NCI-H82 (cell line): ENCODE data around the gene PIWIL4.

Experiments used
- DNase-seq: peaks from one replicate; lab custom pipeline; 2025; lab: John Stamatoyannopoulos, UW

The PIWIL4 gene

GRCh38 chr11:94567181-94567670, at the start of gene PIWIL4:
Gene PIWIL4, plus strand, starts transcription at chr11:94567368. Its CDS starts 151 bp downstream, at chr11:94567519.
- no peak for DNase-seq

DNA sequence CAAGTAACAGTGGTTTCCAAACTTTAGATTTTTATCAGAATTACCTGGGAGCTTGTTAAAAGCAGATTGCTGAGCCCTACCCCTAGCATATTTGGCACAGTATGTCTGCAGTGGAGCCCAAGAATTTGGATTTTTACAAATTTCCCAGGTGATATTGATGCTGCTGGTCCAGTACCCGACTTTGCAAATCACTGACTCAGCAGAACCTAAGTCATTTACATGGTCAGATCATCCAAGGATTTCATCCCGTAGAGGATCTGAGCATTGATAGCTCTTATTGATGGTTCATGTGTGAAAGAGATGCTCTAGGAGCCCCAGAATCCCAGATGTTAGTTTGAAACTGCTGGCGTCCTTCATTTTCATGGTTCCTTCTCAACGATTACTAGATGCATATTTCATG, 48.9 kb upstream of the PIWIL4 start:
- DNase-seq = no peak

DNA sequence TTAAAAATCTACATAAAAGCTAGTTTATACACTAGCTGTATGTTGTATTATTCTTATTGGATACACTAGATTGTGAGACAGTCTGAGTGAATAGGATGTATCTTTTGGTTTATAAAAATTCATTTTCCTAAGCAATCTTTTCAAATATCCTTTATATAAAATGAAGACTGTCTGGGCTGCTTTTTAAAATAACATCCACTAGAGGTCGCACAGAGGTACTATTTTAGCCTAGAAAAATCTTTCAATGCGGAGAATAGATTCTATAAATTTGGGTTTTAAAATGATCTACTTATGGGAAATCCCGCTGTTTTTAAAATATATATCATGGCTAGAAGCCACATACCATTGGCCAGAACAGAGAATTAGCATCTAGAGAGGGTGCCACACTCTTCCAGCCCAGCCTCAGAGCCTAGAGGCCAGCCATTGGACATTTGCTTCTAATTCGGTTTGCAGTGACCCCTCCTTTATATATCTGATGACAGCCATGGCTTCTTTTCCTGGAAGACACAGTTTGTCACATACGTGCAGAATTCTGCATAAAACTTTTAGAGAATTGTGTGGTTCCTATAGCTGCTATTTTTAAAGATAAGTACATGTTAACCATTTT, 47.6 kb upstream of the PIWIL4 start:
- DNase-seq = peak; percentile 42

DNA sequence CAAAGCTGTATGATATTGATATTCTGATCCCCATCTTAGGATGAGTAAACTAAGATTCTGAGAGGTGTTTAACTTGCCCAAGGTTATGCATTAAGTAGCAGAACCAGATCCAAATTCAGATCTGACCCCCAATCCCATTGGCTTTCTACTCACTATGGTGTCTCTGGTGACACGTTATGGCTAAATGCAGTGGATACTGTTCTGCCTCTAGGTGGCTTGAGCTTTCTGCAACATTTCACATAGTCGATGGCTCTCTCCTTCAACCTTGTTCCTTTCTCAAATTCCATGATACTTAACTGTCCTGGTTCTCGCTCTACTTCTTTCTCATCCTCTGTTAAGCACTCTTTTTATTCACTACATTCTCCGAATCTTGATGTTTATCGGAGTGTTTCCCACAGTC, 45.5 kb upstream of the PIWIL4 start:
- DNase-seq = peak; percentile 35

DNA sequence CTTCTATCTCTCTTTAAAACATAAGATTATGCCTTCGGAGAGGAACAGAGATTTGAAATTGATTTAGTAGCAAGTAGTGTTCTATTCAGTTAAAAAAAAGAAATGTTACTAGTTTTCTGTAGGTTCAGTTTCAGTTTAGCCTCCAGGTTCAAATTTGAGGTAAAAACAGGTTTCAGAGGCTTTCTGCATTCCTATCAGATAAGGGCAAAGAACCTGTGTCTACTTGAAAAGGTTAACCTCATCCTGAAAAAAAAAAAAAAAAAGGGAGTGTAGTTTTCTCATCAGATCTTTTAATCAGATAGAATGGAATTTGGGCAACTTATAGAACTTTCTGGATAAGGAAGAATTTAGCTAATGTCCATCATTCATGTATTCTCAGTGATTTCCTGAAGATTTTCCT, 42.8 kb upstream of the PIWIL4 start:
- DNase-seq = no peak

DNA sequence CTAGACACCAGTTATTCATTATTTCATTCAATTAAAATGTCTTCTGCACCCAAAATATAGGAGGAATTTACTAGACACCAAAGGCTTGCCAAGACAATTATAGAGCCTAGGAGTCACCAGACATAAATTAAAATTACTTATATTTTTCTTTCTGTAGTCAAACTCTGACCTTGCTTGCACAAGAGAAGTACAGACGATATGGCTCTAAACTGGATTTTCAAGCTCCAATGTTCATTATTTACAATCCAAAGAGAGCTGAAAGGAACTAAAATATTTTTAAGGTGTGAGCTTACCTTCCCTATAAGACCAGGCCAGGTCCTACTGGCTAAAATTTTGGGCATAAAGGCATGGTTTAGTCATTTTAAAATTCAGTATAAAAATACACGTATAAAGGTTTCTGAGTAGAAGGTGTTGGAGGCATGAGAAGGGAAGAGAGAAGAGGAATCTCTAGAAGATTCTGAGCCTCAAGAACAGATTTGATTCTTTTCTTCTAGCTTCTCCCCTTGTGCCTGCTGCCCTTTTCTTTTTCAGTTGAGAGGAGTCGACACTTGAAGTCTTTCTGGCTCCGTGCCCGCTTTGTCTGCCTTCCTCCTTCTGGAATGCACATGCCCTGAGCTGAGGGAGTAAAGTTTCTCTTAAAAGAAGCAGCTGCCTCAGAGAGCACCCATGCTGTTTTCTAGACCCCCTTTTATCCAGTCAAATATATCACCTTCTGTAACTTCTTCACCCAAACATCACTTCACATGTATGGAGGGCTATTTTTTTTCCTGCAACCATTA, 41.4 kb upstream of the PIWIL4 start:
- peak; percentile 5 for DNase-seq

GRCh38 chr11:94526645-94527438, 40.3 kb upstream of the PIWIL4 start:
- no peak for DNase-seq

DNA sequence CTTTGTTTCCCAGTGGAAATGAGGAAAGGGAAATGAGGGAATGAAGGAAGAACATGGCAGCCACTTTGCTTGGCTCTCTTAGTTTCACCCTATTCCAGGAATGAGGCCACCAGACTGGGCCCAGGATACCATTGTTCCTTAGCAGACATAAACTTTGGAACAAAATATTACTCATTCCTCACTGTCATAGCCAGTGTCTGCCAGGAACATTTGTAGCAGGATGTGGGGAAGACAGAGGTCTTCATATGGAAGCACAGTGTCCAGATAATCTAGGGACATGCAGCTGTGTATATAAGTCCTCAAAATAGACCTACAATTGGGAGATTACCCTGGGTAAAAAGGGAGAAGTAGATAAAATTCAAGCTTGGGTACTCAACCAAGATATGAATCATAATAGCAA, 38.6 kb upstream of the PIWIL4 start:
- DNase-seq = no peak

DNA sequence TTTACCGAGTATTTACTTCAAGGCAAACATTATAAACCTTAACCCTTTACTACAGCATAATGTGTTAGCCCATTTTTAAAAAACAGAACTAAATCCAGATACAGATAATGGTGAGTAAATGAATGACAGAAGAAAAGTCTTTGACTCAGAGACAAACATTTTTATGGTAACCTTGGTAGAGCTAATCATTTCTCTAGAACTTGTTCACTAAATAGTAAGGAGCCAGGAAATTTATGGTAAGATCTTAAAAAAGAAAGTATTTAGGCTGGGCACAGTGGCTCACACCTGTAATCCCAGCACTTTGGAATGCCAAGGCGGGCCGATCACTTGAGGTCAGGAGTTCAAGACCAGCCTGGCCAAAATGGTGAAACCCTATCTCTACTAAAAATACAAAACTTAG, 35.0 kb upstream of the PIWIL4 start:
- DNase-seq = no peak

DNA sequence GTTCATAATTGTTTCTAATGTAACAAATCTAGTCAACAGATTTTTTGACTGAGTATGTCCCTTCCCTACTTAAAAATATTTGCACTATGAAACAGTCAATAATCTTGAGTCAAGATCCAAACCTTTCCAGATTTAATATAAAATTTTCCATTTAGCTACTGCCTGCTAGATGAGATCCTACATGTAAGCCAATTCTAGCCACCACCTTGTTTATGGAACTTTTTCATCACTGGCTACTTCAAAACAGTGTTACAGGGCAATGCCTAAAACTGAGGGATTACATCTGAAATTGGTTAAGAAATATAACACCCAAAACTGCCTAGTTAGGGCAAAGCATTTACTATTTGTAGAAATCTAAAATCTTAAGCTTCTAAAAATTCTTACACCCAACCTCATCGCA, 34.0 kb upstream of the PIWIL4 start:
- no peak for DNase-seq

- DNase-seq = no peak
Measured at GRCh38 chr11:94533696-94534630, 33.2 kb upstream of the PIWIL4 start.

GRCh38 chr11:94536386-94536785, 30.8 kb upstream of the PIWIL4 start:
- no peak for DNase-seq

- no peak for DNase-seq
Measured at GRCh38 chr11:94537031-94537600, 30.1 kb upstream of the PIWIL4 start.

- DNase-seq = no peak
Measured at GRCh38 chr11:94539420-94539819, 27.7 kb upstream of the PIWIL4 start.

DNA sequence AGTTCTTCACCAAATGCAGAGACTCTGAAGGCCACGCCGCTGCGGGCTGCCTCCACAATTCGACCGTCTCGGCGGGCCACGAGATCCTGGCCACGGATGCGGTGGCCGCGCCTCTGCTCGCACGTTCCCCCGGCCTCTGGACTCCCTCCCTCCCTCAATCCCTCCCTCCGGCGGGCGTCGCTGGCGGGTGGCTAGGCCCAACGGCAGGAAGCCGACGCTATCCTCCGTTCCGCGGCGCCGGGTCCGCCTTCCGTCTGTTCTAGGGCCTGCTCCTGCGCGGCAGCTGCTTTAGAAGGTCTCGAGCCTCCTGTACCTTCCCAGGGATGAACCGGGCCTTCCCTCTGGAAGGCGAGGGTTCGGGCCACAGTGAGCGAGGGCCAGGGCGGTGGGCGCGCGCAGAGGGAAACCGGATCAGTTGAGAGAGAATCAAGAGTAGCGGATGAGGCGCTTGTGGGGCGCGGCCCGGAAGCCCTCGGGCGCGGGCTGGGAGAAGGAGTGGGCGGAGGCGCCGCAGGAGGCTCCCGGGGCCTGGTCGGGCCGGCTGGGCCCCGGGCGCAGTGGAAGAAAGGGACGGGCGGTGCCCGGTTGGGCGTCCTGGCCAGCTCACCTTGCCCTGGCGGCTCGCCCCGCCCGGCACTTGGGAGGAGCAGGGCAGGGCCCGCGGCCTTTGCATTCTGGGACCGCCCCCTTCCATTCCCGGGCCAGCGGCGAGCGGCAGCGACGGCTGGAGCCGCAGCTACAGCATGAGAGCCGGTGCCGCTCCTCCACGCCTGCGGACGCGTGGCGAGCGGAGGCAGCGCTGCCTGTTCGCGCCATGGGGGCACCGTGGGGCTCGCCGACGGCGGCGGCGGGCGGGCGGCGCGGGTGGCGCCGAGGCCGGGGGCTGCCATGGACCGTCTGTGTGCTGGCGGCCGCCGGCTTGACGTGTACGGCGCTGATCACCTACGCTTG, 23.2 kb upstream of the PIWIL4 start, which contains the start of gene FUT4:
TSS of gene FUT4 (plus strand) at position 227 of the 951 bp plus-strand sequence. CDS start at position 440, 213 bp downstream.
- peak; percentile 82 for DNase-seq

GRCh38 chr11:94544646-94545263, 22.4 kb upstream of the PIWIL4 start:
- DNase-seq = peak; percentile 43

GRCh38 chr11:94545264-94546161, 21.7 kb upstream of the PIWIL4 start:
- peak; percentile 43 for DNase-seq

GRCh38 chr11:94546162-94546470, 21.1 kb upstream of the PIWIL4 start:
- peak; percentile 39 for DNase-seq

DNA sequence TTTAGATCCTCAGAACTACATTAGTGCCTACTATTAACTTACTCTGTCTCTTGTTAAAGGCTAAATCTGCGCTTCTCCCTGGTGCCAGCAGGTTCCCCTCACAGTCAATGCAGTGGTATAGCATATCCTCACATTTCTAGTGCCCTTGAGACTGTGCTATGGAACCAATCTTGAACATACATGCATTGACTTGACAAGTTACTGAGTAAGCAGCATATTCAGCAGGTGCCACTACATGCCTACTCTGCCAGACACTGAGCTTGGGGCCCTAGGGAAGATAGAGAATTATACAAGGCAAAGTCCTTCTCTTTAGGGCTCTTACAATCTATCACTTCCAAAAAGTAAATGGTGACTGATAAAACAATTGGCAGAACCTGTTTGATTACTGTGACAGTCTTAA, 20.3 kb upstream of the PIWIL4 start:
- peak; percentile 20 for DNase-seq
